ENCODE results near the gene TMEM151B.

GRCh38 chr6:44246663-44247337, 23.4 kb upstream of the TMEM151B start, which contains the start of gene HSP90AB1:
- peak in 1 of 4 donors; percentile 74 for TF ChIP-seq EP300 (IDR thresholded peaks at IDR 0.05)
- no peak for TF ChIP-seq CTCF (IDR thresholded peaks at IDR 0.05)
- peak; percentile 99 to 100 (median 100) for TF ChIP-seq POLR2AphosphoS5 (IDR thresholded peaks at IDR 0.05)
- TF ChIP-seq POLR2A (IDR thresholded peaks at IDR 0.05), result peak; percentile 98 to 99

Measured in sigmoid colon (tissue), 4 donors.